Tibial nerve (tissue), 3 donors: ENCODE results near the gene TNRC6C.

ENCODE experiments used
- POLR2A ChIP-seq, 2 donors: fragments of 450-650 bp; IDR thresholded peaks; one replicate each; pipeline ENCODE4 v1.6.1; 2017; ENCODE audit warnings: antibody characterized with exemption in 2 of 2, mild to moderate bottlenecking in 2 of 2, moderate library complexity in 2 of 2
- TF ChIP-seq, protein P1 (sequence below), 5 experiments: fragments of 200-600 bp in 3 of 5; fragments of 450-650 bp in 2 of 5; sonication (generic) in 3 of 5; IDR thresholded peaks; one replicate each; pipeline ENCODE4 v1.5.1; 2016 to 2019; ENCODE audit warnings: antibody characterized with exemption in 5 of 5, mild to moderate bottlenecking in 3 of 5, moderate library complexity in 2 of 5

DNA sequence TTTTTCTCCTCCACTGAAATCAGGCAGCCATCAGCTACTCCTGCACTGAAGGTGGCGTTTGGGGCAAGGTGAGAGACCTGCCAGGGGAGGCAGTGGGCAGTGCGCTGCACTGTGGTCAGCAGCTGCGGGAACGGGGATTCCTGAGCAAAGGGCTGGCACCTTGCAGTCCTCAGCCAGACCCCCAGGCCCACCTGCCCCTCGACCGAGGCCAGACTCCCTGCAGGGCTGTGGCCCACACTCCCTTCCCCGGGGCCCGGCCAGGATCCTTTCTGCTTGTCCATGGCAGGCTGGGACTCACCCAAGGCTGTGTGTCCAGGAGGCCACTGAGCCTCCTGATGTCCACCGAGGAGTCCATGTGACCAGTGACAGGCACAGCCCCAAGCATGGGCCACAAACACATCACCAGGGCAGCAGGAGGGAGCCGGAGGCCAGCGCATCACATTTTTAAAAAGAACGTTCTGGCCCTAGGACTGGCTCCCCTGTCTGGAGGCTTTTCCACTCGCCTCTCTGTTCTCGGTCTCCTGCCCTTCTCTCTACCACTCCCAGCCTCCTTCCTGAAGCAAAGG is 28.5 kb upstream of the TNRC6C start:
- TF ChIP-seq, protein P1, sequence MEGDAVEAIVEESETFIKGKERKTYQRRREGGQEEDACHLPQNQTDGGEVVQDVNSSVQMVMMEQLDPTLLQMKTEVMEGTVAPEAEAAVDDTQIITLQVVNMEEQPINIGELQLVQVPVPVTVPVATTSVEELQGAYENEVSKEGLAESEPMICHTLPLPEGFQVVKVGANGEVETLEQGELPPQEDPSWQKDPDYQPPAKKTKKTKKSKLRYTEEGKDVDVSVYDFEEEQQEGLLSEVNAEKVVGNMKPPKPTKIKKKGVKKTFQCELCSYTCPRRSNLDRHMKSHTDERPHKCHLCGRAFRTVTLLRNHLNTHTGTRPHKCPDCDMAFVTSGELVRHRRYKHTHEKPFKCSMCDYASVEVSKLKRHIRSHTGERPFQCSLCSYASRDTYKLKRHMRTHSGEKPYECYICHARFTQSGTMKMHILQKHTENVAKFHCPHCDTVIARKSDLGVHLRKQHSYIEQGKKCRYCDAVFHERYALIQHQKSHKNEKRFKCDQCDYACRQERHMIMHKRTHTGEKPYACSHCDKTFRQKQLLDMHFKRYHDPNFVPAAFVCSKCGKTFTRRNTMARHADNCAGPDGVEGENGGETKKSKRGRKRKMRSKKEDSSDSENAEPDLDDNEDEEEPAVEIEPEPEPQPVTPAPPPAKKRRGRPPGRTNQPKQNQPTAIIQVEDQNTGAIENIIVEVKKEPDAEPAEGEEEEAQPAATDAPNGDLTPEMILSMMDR (IDR thresholded peaks at IDR 0.05): no peak
- no peak for TF ChIP-seq POLR2A (IDR thresholded peaks at IDR 0.05)
